ENCODE data around the gene TCP11L1. TPM values are rescaled to one million over a fixed set of nuclear protein-coding genes. Genes with fewer than 3 reads are reported as not detected.
"Not testable (repeated sequence)": the region's sequence is repeated elsewhere in the genome, so short reads cannot be mapped to it uniquely, and the experiment has no call there.

Gene TCP11L1
- total RNA-seq, 2 donors from 2014 or later: 8.9 to 14.2 TPM

- Mint-ChIP-seq H3K9me3 (no peaks in the 10 kb centered on the region), H3K36me3 (peaks cover 0 to 10% of the 10 kb centered on the region in 2 donors), H3K27ac (no peak overlapping the region)
- DNase-seq (ENCODE audit: low spot score in 2 of 2): no peak
- ATAC-seq: no peak
These were observed 54.8 kb downstream of the TCP11L1 start for GRCh38 chr11:33094157-33094556.

GRCh38 chr11:33103836-33104235, 64.5 kb downstream of the TCP11L1 start:
- Mint-ChIP-seq H3K9me3 (no peaks in the 10 kb centered on the region), H3K27ac (no peak overlapping the region), H3K36me3 (peaks cover 0 to 7% of the 10 kb centered on the region in 2 donors)
- ATAC-seq: no peak
- no peak for DNase-seq (ENCODE audit: low spot score in 2 of 2)

GRCh38 chr11:33109294-33109895, 70.0 kb downstream of the TCP11L1 start:
- DNase-seq (ENCODE audit: low spot score in 2 of 2) (no peak), ATAC-seq (no peak)
- Mint-ChIP-seq H3K27ac (no peak overlapping the region), H3K9me3 (no peaks in the 10 kb centered on the region), H3K36me3 (no peaks in the 10 kb centered on the region)

- DNase-seq (ENCODE audit: low spot score in 2 of 2): no peak
- Mint-ChIP-seq H3K27ac (no peak overlapping the region), H3K9me3 (no peaks in the 10 kb centered on the region), H3K36me3 (no peaks in the 10 kb centered on the region)
- ATAC-seq: no peak
These were observed 70.7 kb downstream of the TCP11L1 start for GRCh38 chr11:33110083-33110482.

- Mint-ChIP-seq H3K9me3 (no peaks in the 10 kb centered on the region), H3K27ac (no peak overlapping the region), H3K36me3 (no peaks in the 10 kb centered on the region)
- ATAC-seq: no peak
- DNase-seq (ENCODE audit: low spot score in 2 of 2): no peak
These were observed 77.2 kb downstream of the TCP11L1 start for GRCh38 chr11:33116535-33116934.

GRCh38 chr11:33122696-33123095, 83.3 kb downstream of the TCP11L1 start:
- DNase-seq (ENCODE audit: low spot score in 2 of 2); H3K9me3 Mint-ChIP-seq; ATAC-seq; H3K27ac Mint-ChIP-seq; H3K36me3 Mint-ChIP-seq: not testable (repeated sequence)

Other genes with a start within 250 kb of the TCP11L1 start
- under 1 TPM in 1 of 2 donors, not detected in 1; 0.10 TPM for gene CCDC73, start 244.9 kb upstream of the TCP11L1 start, total RNA-seq
- under 1 TPM; 0.32 to 0.39 TPM for gene PRRG4, start 209.6 kb upstream of the TCP11L1 start, total RNA-seq
- gene QSER1, start 146.8 kb upstream of the TCP11L1 start, total RNA-seq: 10 to 100 TPM; 10.0 to 18.4 TPM
- gene DEPDC7, start 23.7 kb upstream of the TCP11L1 start, total RNA-seq: 1 to 10 TPM in 1 of 2 donors, under 1 TPM in 1; 0.47 to 5.5 TPM
- gene CSTF3, start 121.9 kb downstream of the TCP11L1 start, total RNA-seq: 10 to 100 TPM; 19.1 to 33.1 TPM
- 10 to 100 TPM; 24.4 to 31.2 TPM for gene HIPK3, start 217.8 kb downstream of the TCP11L1 start, total RNA-seq